HepG2 (cell line): ENCODE measurements around the gene SLC16A3. TPM values are rescaled to one million over a fixed set of nuclear protein-coding genes. Genes with fewer than 3 reads are reported as not detected.

Experiments used
- ELF1 ChIP-seq: sonication (generic); formaldehyde crosslinking; IDR thresholded peaks from 2 replicates; pipeline ENCODE4 v1.4.0; 2020; ENCODE audit warnings: missing genetic modification reagents
- FOSL2 ChIP-seq: sonication (generic); formaldehyde crosslinking; IDR thresholded peaks from 2 replicates; pipeline ENCODE4 v1.4.0; 2020; ENCODE audit warnings: missing genetic modification reagents
- PAX8 ChIP-seq: sonication (generic); formaldehyde crosslinking; IDR thresholded peaks from 2 replicates; pipeline ENCODE4 v1.8.0; 2022; ENCODE audit warnings: mild to moderate bottlenecking, missing genetic modification reagents, borderline replicate concordance
- TCF12 ChIP-seq, 2 experiments: fragments of 450-650 bp in 1 of 2; sonication (generic) in 1 of 2; formaldehyde crosslinking in 1 of 2; IDR thresholded peaks; 2 replicates each; pipeline versions ENCODE4 v1.6.1 to v1.8.0; 2017 to 2022; ENCODE audit warnings: antibody characterized with exemption in 1 of 2, mild to moderate bottlenecking in 1 of 2, missing genetic modification reagents in 1 of 2, moderate library complexity in 1 of 2
- ZBTB21 ChIP-seq: sonication (generic); formaldehyde crosslinking; IDR thresholded peaks from 2 replicates; pipeline ENCODE4 v1.4.0; 2020; ENCODE audit warnings: missing genetic modification reagents
- ZFX ChIP-seq: sonication (generic); formaldehyde crosslinking; IDR thresholded peaks from 2 replicates; pipeline ENCODE4 v1.4.0; 2020; ENCODE audit warnings: mild to moderate bottlenecking, low read depth, missing genetic modification reagents, moderate library complexity
- ZNF12 ChIP-seq: sonication (generic); formaldehyde crosslinking; IDR thresholded peaks from 2 replicates; pipeline ENCODE4 v1.5.0; 2020; ENCODE audit warnings: missing genetic modification reagents
- ZNF354B ChIP-seq: sonication (generic); formaldehyde crosslinking; IDR thresholded peaks from 2 replicates; pipeline ENCODE4 v1.8.0; 2022; ENCODE audit warnings: mild to moderate bottlenecking, missing genetic modification reagents
- ZNF432 ChIP-seq: sonication (generic); formaldehyde crosslinking; IDR thresholded peaks from 2 replicates; pipeline ENCODE4 v1.5.0; 2020; ENCODE audit warnings: missing genetic modification reagents, mild to moderate bottlenecking, borderline replicate concordance
- ZNF501 ChIP-seq: sonication (generic); formaldehyde crosslinking; IDR thresholded peaks from 2 replicates; pipeline ENCODE4 v1.5.1; 2020; ENCODE audit warnings: mild to moderate bottlenecking, moderate library complexity, missing genetic modification reagents
- ZNF543 ChIP-seq: sonication (generic); formaldehyde crosslinking; IDR thresholded peaks from 2 replicates; pipeline ENCODE4 v1.4.0; 2020; ENCODE audit warnings: mild to moderate bottlenecking, missing genetic modification reagents
- ZNF772 ChIP-seq: sonication (generic); formaldehyde crosslinking; IDR thresholded peaks from 2 replicates; pipeline ENCODE4 v1.5.0; 2020; ENCODE audit warnings: mild to moderate bottlenecking, missing genetic modification reagents
- polyA plus RNA-seq, 8 experiments: library from polyadenylated mRNA; depleted of rRNA in 3 of 8; stranded (reverse) in 7 of 8; unstranded in 1 of 8; fragments of >200 nt; fragmentation: Illumina TruSeq in 4 of 8; extraction: Trizol in 4 of 8; gene quantifications; 2 replicates each; pipeline versions ENCODE4 v1.2.1 to v1.2.3, GENCODE V29; 2011 to 2016; ENCODE audit warnings: low read depth in 4 of 8, missing spikeins in 1 of 8, mixed read lengths in 1 of 8; ENCODE audit not compliant: insufficient read depth in 1 of 8
- total RNA-seq, 5 experiments: library from RNA; depleted of rRNA; stranded (reverse); fragments of >200 nt; fragmentation: Illumina TruSeq; extraction: Trizol; gene quantifications; 2 replicates each; pipeline ENCODE4 v1.2.3, GENCODE V29; 2016; ENCODE audit warnings: low read depth in 1 of 5
- TF ChIP-seq, protein P1 (sequence below): sonication (generic); formaldehyde crosslinking; IDR thresholded peaks from 2 replicates; pipeline ENCODE4 v1.8.0; 2022; ENCODE audit warnings: mild to moderate bottlenecking, missing genetic modification reagents, moderate library complexity
- TF ChIP-seq, protein P2 (sequence below): sonication (generic); formaldehyde crosslinking; IDR thresholded peaks from 2 replicates; pipeline ENCODE4 v1.4.0; 2020; ENCODE audit warnings: missing genetic modification reagents, borderline replicate concordance
- TF ChIP-seq, protein P3 (sequence below): sonication (generic); formaldehyde crosslinking; IDR thresholded peaks from 2 replicates; pipeline ENCODE4 v1.4.0; 2020; ENCODE audit warnings: missing genetic modification reagents, borderline replicate concordance
- TF ChIP-seq, protein P4 (sequence below): sonication (generic); formaldehyde crosslinking; IDR thresholded peaks from 2 replicates; pipeline ENCODE4 v1.4.0; 2020; ENCODE audit warnings: mild to moderate bottlenecking, missing genetic modification reagents

Gene SLC16A3
- total and polyA plus RNA-seq, 2 of the 13 experiments (the other 11 are each of a cell fraction or from before 2014, with no cell fraction given), result 242 to 349 TPM

DNA sequence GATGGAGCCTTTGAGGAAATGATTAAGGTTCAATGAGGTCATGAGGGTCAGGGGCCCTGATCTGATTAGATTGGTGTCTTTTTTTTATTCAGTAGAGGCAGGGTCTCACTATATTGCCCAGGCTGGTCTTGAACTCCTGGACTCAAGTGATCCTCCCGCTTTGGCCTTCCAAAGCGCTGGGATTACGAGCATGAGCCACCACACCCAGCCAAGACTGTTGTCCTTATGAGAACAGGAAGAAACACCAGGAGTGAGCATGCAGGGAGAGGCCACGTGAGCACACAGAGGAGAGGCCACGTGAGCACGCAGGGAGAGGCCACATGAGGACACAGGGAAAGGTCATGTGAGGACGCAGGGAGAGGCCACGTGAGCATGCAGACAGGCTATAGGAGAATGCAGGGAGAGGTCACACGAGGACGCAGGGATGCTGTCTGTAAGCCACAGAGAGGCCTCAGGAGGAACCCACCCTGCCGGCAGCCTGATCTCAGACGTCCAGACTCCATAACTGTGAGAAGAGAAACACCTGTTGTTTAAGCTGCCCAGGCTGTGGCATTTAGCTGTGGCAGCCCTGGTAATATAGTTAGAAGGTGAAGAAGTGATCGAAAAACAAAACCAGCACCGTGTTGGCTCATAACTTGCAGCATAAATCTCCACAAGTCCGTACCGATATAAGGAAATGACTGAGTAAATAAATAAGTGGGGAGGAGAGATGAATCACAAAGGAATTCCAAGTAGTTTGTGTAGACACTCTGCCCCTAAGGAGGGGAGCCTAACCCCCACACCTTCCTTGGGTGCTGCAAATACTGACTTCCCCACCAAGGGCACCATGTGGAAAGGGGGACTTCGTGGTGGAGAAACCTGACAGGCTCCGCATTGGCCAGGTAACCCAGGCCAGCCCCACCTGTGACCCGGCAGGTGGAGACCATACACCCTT, 59.3 kb downstream of the SLC16A3 start (continued):
- TF ChIP-seq PAX8 (no peak), ZNF501 (CRISPR knock-in tag) (peak; percentile 84), ZNF543 (CRISPR knock-in tag) (peak; percentile 75; the same call in 1 of the 2 replicates), ELF1 (CRISPR knock-in tag) (peak; percentile 84), ZNF432 (CRISPR knock-in tag) (no peak), ZBTB21 (CRISPR knock-in tag) (no peak), ZFX (peak; percentile 90), ZNF354B (CRISPR knock-in tag) (no peak), ZNF772 (CRISPR knock-in tag) (peak; percentile 81), FOSL2 (peak; percentile 87), TCF12 (IDR thresholded peaks at IDR 0.05) (no peak), TCF12 (CRISPR knock-in tag; IDR thresholded peaks at IDR 0.05) (peak; percentile 7; the same call in 1 of the 2 replicates), ZNF12 (CRISPR knock-in tag) (peak; percentile 77)
- TF ChIP-seq, protein P1, sequence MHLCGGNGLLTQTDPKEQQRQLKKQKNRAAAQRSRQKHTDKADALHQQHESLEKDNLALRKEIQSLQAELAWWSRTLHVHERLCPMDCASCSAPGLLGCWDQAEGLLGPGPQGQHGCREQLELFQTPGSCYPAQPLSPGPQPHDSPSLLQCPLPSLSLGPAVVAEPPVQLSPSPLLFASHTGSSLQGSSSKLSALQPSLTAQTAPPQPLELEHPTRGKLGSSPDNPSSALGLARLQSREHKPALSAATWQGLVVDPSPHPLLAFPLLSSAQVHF (CRISPR knock-in tag), result peak; percentile 81
- TF ChIP-seq, protein P2, sequence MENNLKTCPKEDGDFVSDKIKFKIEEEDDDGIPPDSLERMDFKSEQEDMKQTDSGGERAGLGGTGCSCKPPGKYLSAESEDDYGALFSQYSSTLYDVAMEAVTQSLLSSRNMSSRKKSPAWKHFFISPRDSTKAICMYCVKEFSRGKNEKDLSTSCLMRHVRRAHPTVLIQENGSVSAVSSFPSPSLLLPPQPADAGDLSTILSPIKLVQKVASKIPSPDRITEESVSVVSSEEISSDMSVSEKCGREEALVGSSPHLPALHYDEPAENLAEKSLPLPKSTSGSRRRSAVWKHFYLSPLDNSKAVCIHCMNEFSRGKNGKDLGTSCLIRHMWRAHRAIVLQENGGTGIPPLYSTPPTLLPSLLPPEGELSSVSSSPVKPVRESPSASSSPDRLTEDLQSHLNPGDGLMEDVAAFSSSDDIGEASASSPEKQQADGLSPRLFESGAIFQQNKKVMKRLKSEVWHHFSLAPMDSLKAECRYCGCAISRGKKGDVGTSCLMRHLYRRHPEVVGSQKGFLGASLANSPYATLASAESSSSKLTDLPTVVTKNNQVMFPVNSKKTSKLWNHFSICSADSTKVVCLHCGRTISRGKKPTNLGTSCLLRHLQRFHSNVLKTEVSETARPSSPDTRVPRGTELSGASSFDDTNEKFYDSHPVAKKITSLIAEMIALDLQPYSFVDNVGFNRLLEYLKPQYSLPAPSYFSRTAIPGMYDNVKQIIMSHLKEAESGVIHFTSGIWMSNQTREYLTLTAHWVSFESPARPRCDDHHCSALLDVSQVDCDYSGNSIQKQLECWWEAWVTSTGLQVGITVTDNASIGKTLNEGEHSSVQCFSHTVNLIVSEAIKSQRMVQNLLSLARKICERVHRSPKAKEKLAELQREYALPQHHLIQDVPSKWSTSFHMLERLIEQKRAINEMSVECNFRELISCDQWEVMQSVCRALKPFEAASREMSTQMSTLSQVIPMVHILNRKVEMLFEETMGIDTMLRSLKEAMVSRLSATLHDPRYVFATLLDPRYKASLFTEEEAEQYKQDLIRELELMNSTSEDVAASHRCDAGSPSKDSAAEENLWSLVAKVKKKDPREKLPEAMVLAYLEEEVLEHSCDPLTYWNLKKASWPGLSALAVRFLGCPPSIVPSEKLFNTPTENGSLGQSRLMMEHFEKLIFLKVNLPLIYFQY (CRISPR knock-in tag), result peak; percentile 68; the same call in 1 of the 2 replicates
- TF ChIP-seq, protein P3, sequence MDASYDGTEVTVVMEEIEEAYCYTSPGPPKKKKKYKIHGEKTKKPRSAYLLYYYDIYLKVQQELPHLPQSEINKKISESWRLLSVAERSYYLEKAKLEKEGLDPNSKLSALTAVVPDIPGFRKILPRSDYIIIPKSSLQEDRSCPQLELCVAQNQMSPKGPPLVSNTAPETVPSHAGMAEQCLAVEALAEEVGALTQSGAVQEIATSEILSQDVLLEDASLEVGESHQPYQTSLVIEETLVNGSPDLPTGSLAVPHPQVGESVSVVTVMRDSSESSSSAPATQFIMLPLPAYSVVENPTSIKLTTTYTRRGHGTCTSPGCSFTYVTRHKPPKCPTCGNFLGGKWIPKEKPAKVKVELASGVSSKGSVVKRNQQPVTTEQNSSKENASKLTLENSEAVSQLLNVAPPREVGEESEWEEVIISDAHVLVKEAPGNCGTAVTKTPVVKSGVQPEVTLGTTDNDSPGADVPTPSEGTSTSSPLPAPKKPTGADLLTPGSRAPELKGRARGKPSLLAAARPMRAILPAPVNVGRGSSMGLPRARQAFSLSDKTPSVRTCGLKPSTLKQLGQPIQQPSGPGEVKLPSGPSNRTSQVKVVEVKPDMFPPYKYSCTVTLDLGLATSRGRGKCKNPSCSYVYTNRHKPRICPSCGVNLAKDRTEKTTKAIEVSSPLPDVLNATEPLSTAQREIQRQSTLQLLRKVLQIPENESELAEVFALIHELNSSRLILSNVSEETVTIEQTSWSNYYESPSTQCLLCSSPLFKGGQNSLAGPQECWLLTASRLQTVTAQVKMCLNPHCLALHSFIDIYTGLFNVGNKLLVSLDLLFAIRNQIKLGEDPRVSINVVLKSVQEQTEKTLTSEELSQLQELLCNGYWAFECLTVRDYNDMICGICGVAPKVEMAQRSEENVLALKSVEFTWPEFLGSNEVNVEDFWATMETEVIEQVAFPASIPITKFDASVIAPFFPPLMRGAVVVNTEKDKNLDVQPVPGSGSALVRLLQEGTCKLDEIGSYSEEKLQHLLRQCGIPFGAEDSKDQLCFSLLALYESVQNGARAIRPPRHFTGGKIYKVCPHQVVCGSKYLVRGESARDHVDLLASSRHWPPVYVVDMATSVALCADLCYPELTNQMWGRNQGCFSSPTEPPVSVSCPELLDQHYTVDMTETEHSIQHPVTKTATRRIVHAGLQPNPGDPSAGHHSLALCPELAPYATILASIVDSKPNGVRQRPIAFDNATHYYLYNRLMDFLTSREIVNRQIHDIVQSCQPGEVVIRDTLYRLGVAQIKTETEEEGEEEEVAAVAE (CRISPR knock-in tag), result peak; percentile 68; the same call in 1 of the 2 replicates
- TF ChIP-seq, protein P4, sequence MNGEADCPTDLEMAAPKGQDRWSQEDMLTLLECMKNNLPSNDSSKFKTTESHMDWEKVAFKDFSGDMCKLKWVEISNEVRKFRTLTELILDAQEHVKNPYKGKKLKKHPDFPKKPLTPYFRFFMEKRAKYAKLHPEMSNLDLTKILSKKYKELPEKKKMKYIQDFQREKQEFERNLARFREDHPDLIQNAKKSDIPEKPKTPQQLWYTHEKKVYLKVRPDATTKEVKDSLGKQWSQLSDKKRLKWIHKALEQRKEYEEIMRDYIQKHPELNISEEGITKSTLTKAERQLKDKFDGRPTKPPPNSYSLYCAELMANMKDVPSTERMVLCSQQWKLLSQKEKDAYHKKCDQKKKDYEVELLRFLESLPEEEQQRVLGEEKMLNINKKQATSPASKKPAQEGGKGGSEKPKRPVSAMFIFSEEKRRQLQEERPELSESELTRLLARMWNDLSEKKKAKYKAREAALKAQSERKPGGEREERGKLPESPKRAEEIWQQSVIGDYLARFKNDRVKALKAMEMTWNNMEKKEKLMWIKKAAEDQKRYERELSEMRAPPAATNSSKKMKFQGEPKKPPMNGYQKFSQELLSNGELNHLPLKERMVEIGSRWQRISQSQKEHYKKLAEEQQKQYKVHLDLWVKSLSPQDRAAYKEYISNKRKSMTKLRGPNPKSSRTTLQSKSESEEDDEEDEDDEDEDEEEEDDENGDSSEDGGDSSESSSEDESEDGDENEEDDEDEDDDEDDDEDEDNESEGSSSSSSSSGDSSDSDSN, result peak; percentile 73
